Keratinocyte (primary cell): ENCODE measurements around the gene LPCAT1. TPM values are rescaled to one million over a fixed set of nuclear protein-coding genes. Genes with fewer than 3 reads are reported as not detected.
A peak's percentile ranks its signal among the peaks of the same experiment; 100 is the strongest.

Experiments used
- DNase-seq: peaks from one replicate; pipeline ENCODE4 v3.0.0-alpha.2; 2011; ENCODE audit warnings: low read depth, missing footprints, low spot score
- FAIRE-seq: peaks from 2 replicates; lab custom pipeline; 2011; peaks lifted over from hg19 to GRCh38; lab: Jason Lieb, UNC
- H2AFZ ChIP-seq: 2 replicates; pipeline ENCODE4 v1.6.0; 2012; ENCODE audit warnings: low read length, control low read depth, inconsistent platforms; ENCODE audit not compliant: control insufficient read depth
- H3K27ac ChIP-seq: 2 replicates; pipeline ENCODE4 v1.5.1; 2011; ENCODE audit warnings: low read length; ENCODE audit not compliant: control insufficient read depth, insufficient read depth
- H3K27me3 ChIP-seq: 3 replicates; pipeline ENCODE4 v1.6.0; 2011; ENCODE audit warnings: low read length; ENCODE audit not compliant: control insufficient read depth, insufficient read depth; ENCODE audit errors: extremely low read depth
- H3K36me3 ChIP-seq, 2 experiments: 2 replicates in 1 of 2; 3 replicates in 1 of 2; pipeline ENCODE4 v1.5.1; 2011; ENCODE audit warnings: low read length in 2 of 2, mild to moderate bottlenecking in 1 of 2; ENCODE audit not compliant: control insufficient read depth in 2 of 2, insufficient read depth in 2 of 2; ENCODE audit errors: extremely low read depth in 1 of 2
- H3K4me1 ChIP-seq: 3 replicates; pipeline ENCODE4 v1.5.1; 2011; ENCODE audit warnings: low read length; ENCODE audit not compliant: control insufficient read depth, insufficient read depth; ENCODE audit errors: extremely low read depth
- H3K4me2 ChIP-seq: 3 replicates; pipeline ENCODE4 v1.6.0; 2011; ENCODE audit warnings: low read depth, low read length; ENCODE audit not compliant: control insufficient read depth, insufficient read depth; ENCODE audit errors: extremely low read depth
- H3K4me3 ChIP-seq, 3 experiments: fragments of 200-600 bp in 1 of 3; sonication (generic) in 1 of 3; 2 replicates in 2 of 3; 3 replicates in 1 of 3; pipeline ENCODE4 v1.5.1; 2011 to 2016; ENCODE audit warnings: low read length in 3 of 3, mild to moderate bottlenecking in 3 of 3, control low read depth in 2 of 3, inconsistent platforms in 1 of 3, low read depth in 1 of 3, mixed read lengths in 1 of 3, mixed run types in 1 of 3, moderate library complexity in 1 of 3; ENCODE audit not compliant: control insufficient read depth in 2 of 3, insufficient read depth in 2 of 3; ENCODE audit errors: extremely low read depth in 1 of 3
- H3K79me2 ChIP-seq: 2 replicates; pipeline ENCODE4 v1.6.0; 2012; ENCODE audit warnings: low read length; ENCODE audit not compliant: control insufficient read depth, insufficient read depth
- H3K9ac ChIP-seq: 3 replicates; pipeline ENCODE4 v1.6.0; 2011; ENCODE audit warnings: low read length; ENCODE audit not compliant: control insufficient read depth, insufficient read depth; ENCODE audit errors: extremely low read depth
- H3K9me1 ChIP-seq: 3 replicates; pipeline ENCODE4 v1.6.0; 2011; ENCODE audit warnings: low read length; ENCODE audit not compliant: control insufficient read depth, insufficient read depth; ENCODE audit errors: extremely low read depth
- H3K9me3 ChIP-seq: 2 replicates; pipeline ENCODE4 v1.5.1; 2012; ENCODE audit warnings: low read depth, low read length; ENCODE audit not compliant: control insufficient read depth
- H4K20me1 ChIP-seq: 3 replicates; pipeline ENCODE4 v1.6.0; 2011; ENCODE audit warnings: low read length; ENCODE audit not compliant: control insufficient read depth, insufficient read depth; ENCODE audit errors: extremely low read depth
- CTCF ChIP-seq, 3 experiments: IDR thresholded peaks in 1 of 3; conservative IDR thresholded peaks in 1 of 3; optimal IDR thresholded peaks in 1 of 3; 2 replicates in 2 of 3; 3 replicates in 1 of 3; pipeline versions ENCODE3 to v1.5.1; 2011; ENCODE audit warnings: low read length in 3 of 3, mild to moderate bottlenecking in 3 of 3, moderate library complexity in 2 of 3, control low read depth in 1 of 3, inconsistent platforms in 1 of 3; ENCODE audit not compliant: insufficient read depth in 2 of 3; ENCODE audit errors: extremely low read depth in 1 of 3
- EZH2 ChIP-seq: IDR thresholded peaks from one replicate; pipeline ENCODE4 v1.6.1; 2012; ENCODE audit warnings: inconsistent platforms, mild to moderate bottlenecking, low read length, moderate library complexity
- dilution Hi-C: fragments of 300-500 bp; cut with MboI; formaldehyde crosslinking; loops from one replicate; pipeline ENCODE4 v1.7.0; 2020; ENCODE audit warnings: low sequenced_read_pairs; ENCODE audit not compliant: extremely low pct_ligation_motif_present
- polyA plus RNA-seq, 5 experiments: library from polyadenylated mRNA; depleted of rRNA in 3 of 5; stranded (reverse) in 3 of 5; stranded (forward) in 1 of 5; unstranded in 1 of 5; fragments of >200 nt; gene quantifications; 1 replicate in 1 of 5; 2 replicates in 3 of 5; 3 replicates in 1 of 5; pipeline versions ENCODE4 v1.2.1 to v1.2.3, GENCODE V29; 2011 to 2012; ENCODE audit warnings: missing spikeins in 2 of 5, low read depth in 1 of 5, low replicate concordance in 1 of 5

Gene LPCAT1
- polyA plus RNA-seq, 1 donor (not counting 4 experiments of a cell fraction or from before 2014, with no cell fraction given) = 32.9 TPM

GRCh38 chr5:1537603-1538154 lies 13.9 kb upstream of the LPCAT1 start:
- Histone ChIP-seq H3K27ac (no peak overlapping the region), H3K4me1 (peaks cover 13% of the 10 kb centered on the region), H4K20me1 (no peaks in the 10 kb centered on the region), H3K79me2 (no peaks in the 10 kb centered on the region), H3K9ac (no peak overlapping the region), H3K9me1 (no peaks in the 10 kb centered on the region), H3K36me3 (no peaks in the 10 kb centered on the region), H3K9me3 (no peaks in the 10 kb centered on the region), H3K4me2 (no peak overlapping the region), H3K4me3 (no peak overlapping the region), H3K27me3 (no peaks in the 10 kb centered on the region), H2AFZ (no peak overlapping the region)
- DNase-seq (no peak), FAIRE-seq (no peak)
- no peak for TF ChIP-seq CTCF (optimal IDR thresholded peaks at IDR 0.05 in 1 of 3, IDR thresholded peaks at IDR 0.05 in 1 of 3, conservative IDR thresholded peaks at IDR 0.05 in 1 of 3; ENCODE audit: extremely low read depth in 1 of 3, insufficient read depth in 2 of 3, low read length in 3 of 3)
- no peak for TF ChIP-seq EZH2
- dilution Hi-C loops = no loop called here

GRCh38 chr5:1536871-1537602 lies 13.3 kb upstream of the LPCAT1 start:
- H4K20me1 ChIP-seq = no peaks in the 10 kb centered on the region
- H3K4me3 ChIP-seq = no peak overlapping the region
- H3K27ac ChIP-seq = no peak overlapping the region
- FAIRE-seq (no peak), DNase-seq (no peak)
- peak overlapping the region; percentile 81 for H3K4me2 ChIP-seq
- no peaks in the 10 kb centered on the region for H3K9me1 ChIP-seq
- peak overlapping the region; percentile 73 for H2AFZ ChIP-seq
- dilution Hi-C loops = no loop called here
- H3K36me3 ChIP-seq = no peaks in the 10 kb centered on the region
- no peak overlapping the region for H3K9ac ChIP-seq
- TF ChIP-seq CTCF (optimal IDR thresholded peaks at IDR 0.05 in 1 of 3, IDR thresholded peaks at IDR 0.05 in 1 of 3, conservative IDR thresholded peaks at IDR 0.05 in 1 of 3; ENCODE audit: extremely low read depth in 1 of 3, insufficient read depth in 2 of 3, low read length in 3 of 3) = no peak
- no peak for TF ChIP-seq EZH2
- H3K4me1 ChIP-seq = peaks cover 13% of the 10 kb centered on the region
- H3K27me3 ChIP-seq = no peaks in the 10 kb centered on the region
- no peaks in the 10 kb centered on the region for H3K79me2 ChIP-seq
- H3K9me3 ChIP-seq = no peaks in the 10 kb centered on the region
